Endothelial cell of umbilical vein (primary cell): Measurements from ENCODE around the gene MOB2.

Source experiments
- CTCF ChIP-seq, 2 donors: IDR thresholded peaks; 1 replicate in 1 of 2; 2 replicates in 1 of 2; pipeline ENCODE4 v1.5.1; 2011; ENCODE audit warnings: low read length in 2 of 2, mild to moderate bottlenecking in 2 of 2, moderate library complexity in 2 of 2, control low read depth in 1 of 2, inconsistent platforms in 1 of 2, low read depth in 1 of 2; ENCODE audit not compliant: insufficient read depth in 1 of 2; ENCODE audit errors: extremely low read depth in 1 of 2
- EZH2 ChIP-seq: IDR thresholded peaks from 2 replicates; pipeline ENCODE4 v1.6.1; 2012; ENCODE audit warnings: borderline replicate concordance, low read depth, mild to moderate bottlenecking, moderate library complexity, low read length, inconsistent platforms; ENCODE audit not compliant: severe bottlenecking
- MAX ChIP-seq: IDR thresholded peaks from 2 replicates; pipeline ENCODE4 v1.6.1; 2011; ENCODE audit not compliant: insufficient read depth, insufficient read length
- MYC ChIP-seq: IDR thresholded peaks from one replicate; pipeline ENCODE4 v1.6.1; 2011; ENCODE audit warnings: mild to moderate bottlenecking, low read depth, low read length
- POLR2A ChIP-seq: IDR thresholded peaks from 2 replicates; pipeline ENCODE4 v1.6.1; 2012; ENCODE audit warnings: low read depth, mild to moderate bottlenecking, control low read depth, low read length
- POLR2AphosphoS5 ChIP-seq: IDR thresholded peaks from 2 replicates; pipeline ENCODE4 v1.6.1; 2012; ENCODE audit warnings: low read depth, mild to moderate bottlenecking, control low read depth, low read length, moderate library complexity; ENCODE audit not compliant: insufficient read depth

- TF ChIP-seq EZH2 (no peak), CTCF (IDR thresholded peaks at IDR 0.05; ENCODE audit: extremely low read depth in 1 of 2, insufficient read depth in 1 of 2, low read depth in 1 of 2, low read length in 2 of 2) (no peak), POLR2AphosphoS5 (no peak), POLR2A (no peak), MYC (no peak), MAX (no peak)
Measured at GRCh38 chr11:1501421-1502167, 15.0 kb upstream of the MOB2 start.
